Measurements from ENCODE around the gene GRM7. TPM values are rescaled to one million over a fixed set of nuclear protein-coding genes. Genes with fewer than 3 reads are reported as not detected.
A peak's percentile ranks its signal among the peaks of the same experiment; 100 is the strongest.

The GRM7 gene
- polyA plus RNA-seq, 3 donors: not detected

DNA sequence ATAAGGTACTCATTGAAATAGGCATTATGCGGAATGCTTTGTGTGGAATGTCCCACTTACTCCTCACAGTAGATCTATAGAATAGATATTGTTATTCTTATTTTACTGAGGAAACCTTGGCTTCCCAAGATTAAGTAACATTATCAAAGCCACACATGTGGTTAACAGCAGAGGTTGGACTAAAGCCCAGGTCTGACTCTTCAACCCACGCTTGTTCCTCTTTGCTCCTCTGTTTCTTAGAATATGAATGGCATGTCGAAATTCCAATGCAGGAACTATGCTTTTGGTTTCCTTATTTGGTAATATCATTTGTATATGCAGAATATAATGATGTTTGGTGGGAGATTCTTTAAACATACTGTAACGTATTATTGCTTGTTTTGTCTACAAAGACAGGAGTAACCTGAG lies 821.9 kb downstream of the GRM7 start:
- Histone ChIP-seq H3K4me1 (ENCODE audit: control insufficient read depth in 1 of 2, insufficient read depth in 2 of 2, low read length in 2 of 2) (peaks cover 18 to 23% of the 10 kb centered on the region in 2 donors), H3K9ac (ENCODE audit: insufficient read depth, low read length, poor library complexity, severe bottlenecking) (no peak overlapping the region), H3K27ac (ENCODE audit: low read depth in 1 of 2, low read length in 2 of 2) (peak overlapping the region in 1 of 2 donors; percentile 50), H3K36me3 (replicated peaks in 1 of 2; ENCODE audit: control insufficient read depth in 1 of 2, insufficient read depth in 2 of 2, low read length in 2 of 2) (no peaks in the 10 kb centered on the region), H4K20me1 (ENCODE audit: insufficient read depth, low read length) (no peaks in the 10 kb centered on the region), H2AFZ (ENCODE audit: insufficient read depth, low read depth, low read length, poor library complexity, severe bottlenecking) (no peak overlapping the region), H3K27me3 (ENCODE audit: control insufficient read depth in 2 of 2, insufficient read depth in 2 of 2, low read length in 2 of 2) (no peaks in the 10 kb centered on the region), H3K9me3 (replicated peaks in 1 of 2; ENCODE audit: control insufficient read depth in 1 of 2, insufficient read depth in 1 of 2, low read length in 2 of 2) (no peaks in the 10 kb centered on the region), H3K4me2 (replicated peaks; ENCODE audit: extremely low read depth, low read length, poor library complexity, severe bottlenecking) (peak overlapping the region; percentile 43), H3K4me3 (replicated peaks in 1 of 3; ENCODE audit: low read depth in 2 of 3, low read length in 3 of 3) (peak overlapping the region in 1 of 3 experiments; percentile 26), H3K79me2 (ENCODE audit: insufficient read depth, low read length) (no peaks in the 10 kb centered on the region)
- H3K27me3 Mint-ChIP-seq (ENCODE audit: low read depth in 3 of 3): peaks cover 0 to 5% (median 0%) of the 10 kb centered on the region in 3 donors
- intact Hi-C loops (cut with micrococcal nuclease): no loop called here
- no CpG with 5 or more reads among the region's 4 CpGs for WGBS (ENCODE audit: insufficient coverage)
- no peak overlapping the region for H3K4me3 Mint-ChIP-seq
- peaks cover 0 to 7% (median 4%) of the 10 kb centered on the region in 7 donors for H3K9me3 Mint-ChIP-seq
- H3K27ac Mint-ChIP-seq: peak overlapping the region in 6 of 7 donors; percentile 20 to 76 (median 69)
- DNase-seq: peak; percentile 77 to 91 (median 87)
- TF ChIP-seq CTCF (IDR thresholded peaks at IDR 0.05): no peak
- peaks cover 24% of the 10 kb centered on the region for H3K4me1 Mint-ChIP-seq
- H3K36me3 Mint-ChIP-seq: peaks cover 0 to 3% of the 10 kb centered on the region in 2 donors

DNA sequence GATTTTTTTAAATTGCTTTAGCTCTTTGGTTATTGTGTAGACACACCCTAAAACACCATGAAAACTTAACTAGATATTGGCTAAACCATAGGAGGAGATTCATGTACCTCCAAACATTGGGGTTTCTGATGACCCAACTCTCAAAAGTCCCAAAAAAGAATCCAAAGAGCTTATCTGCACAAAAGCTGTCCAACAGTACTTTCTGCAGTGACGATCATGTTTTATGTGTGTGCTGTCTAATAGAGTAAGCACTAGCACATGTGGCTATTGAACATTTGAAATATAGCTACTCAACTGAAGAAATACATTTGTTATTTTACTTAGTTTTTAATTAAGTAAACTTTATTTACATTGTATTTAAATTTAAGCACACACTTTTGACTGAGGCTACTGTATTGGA lies 822.5 kb downstream of the GRM7 start:
- no peaks in the 10 kb centered on the region for H3K79me2 ChIP-seq (ENCODE audit: insufficient read depth, low read length)
- Mint-ChIP-seq H3K4me1 (peaks cover 24% of the 10 kb centered on the region), H3K27me3 (ENCODE audit: low read depth in 3 of 3) (peaks cover 0 to 5% (median 0%) of the 10 kb centered on the region in 3 donors), H3K27ac (peak overlapping the region in 5 of 7 donors; percentile 35 to 73 (median 66)), H3K36me3 (peaks cover 0 to 3% of the 10 kb centered on the region in 2 donors), H3K4me3 (no peak overlapping the region), H3K9me3 (peaks cover 0 to 7% (median 4%) of the 10 kb centered on the region in 7 donors)
- intact Hi-C loops (cut with micrococcal nuclease): no loop called here
- H3K4me2 ChIP-seq (replicated peaks; ENCODE audit: extremely low read depth, low read length, poor library complexity, severe bottlenecking): peak overlapping the region; percentile 43
- no CpG with 5 or more reads among the region's 1 CpG for WGBS (ENCODE audit: insufficient coverage)
- DNase-seq: no peak
- no peaks in the 10 kb centered on the region for H4K20me1 ChIP-seq (ENCODE audit: insufficient read depth, low read length)
- H3K27me3 ChIP-seq (ENCODE audit: control insufficient read depth in 2 of 2, insufficient read depth in 2 of 2, low read length in 2 of 2): no peaks in the 10 kb centered on the region
- no peak for TF ChIP-seq CTCF (IDR thresholded peaks at IDR 0.05)
- H3K27ac ChIP-seq (ENCODE audit: low read depth in 1 of 2, low read length in 2 of 2): peak overlapping the region in 1 of 2 donors; percentile 50
- no peaks in the 10 kb centered on the region for H3K36me3 ChIP-seq (replicated peaks in 1 of 2; ENCODE audit: control insufficient read depth in 1 of 2, insufficient read depth in 2 of 2, low read length in 2 of 2)
- H2AFZ ChIP-seq (ENCODE audit: insufficient read depth, low read depth, low read length, poor library complexity, severe bottlenecking): no peak overlapping the region
- no peaks in the 10 kb centered on the region for H3K9me3 ChIP-seq (replicated peaks in 1 of 2; ENCODE audit: control insufficient read depth in 1 of 2, insufficient read depth in 1 of 2, low read length in 2 of 2)
- no peak overlapping the region for H3K9ac ChIP-seq (ENCODE audit: insufficient read depth, low read length, poor library complexity, severe bottlenecking)
- H3K4me1 ChIP-seq (ENCODE audit: control insufficient read depth in 1 of 2, insufficient read depth in 2 of 2, low read length in 2 of 2): peaks cover 18 to 23% of the 10 kb centered on the region in 2 donors
- H3K4me3 ChIP-seq (replicated peaks in 1 of 3; ENCODE audit: low read depth in 2 of 3, low read length in 3 of 3): peak overlapping the region in 1 of 3 experiments; percentile 26

Data from CD14-positive monocyte (primary cell).